GM23248 (cell line): ENCODE data around the gene FCRLB. TPM values are rescaled to one million over a fixed set of nuclear protein-coding genes. Genes with fewer than 3 reads are reported as not detected.

Source experiments
- DNase-seq: peaks from one replicate; pipeline ENCODE4 v3.0.0-alpha.2; 2015
- H2AFZ ChIP-seq: fragments of 200-600 bp; sonication (generic); 2 replicates; pipeline ENCODE4 v1.6.1; 2016; ENCODE audit warnings: antibody characterized with exemption
- H3F3A ChIP-seq: fragments of 200-600 bp; sonication (generic); 2 replicates; pipeline ENCODE4 v1.6.1; 2016; ENCODE audit warnings: mild to moderate bottlenecking, antibody characterized with exemption, mixed run types; ENCODE audit not compliant: insufficient read depth
- H3K27ac ChIP-seq: fragments of 200-600 bp; sonication (generic); 2 replicates; pipeline ENCODE4 v1.5.1; 2016; ENCODE audit warnings: mild to moderate bottlenecking
- H3K27me3 ChIP-seq: fragments of 200-600 bp; sonication (generic); replicated peaks from 2 replicates; pipeline ENCODE4 v1.6.1; 2016; ENCODE audit warnings: mild to moderate bottlenecking; ENCODE audit not compliant: insufficient read depth
- H3K36me3 ChIP-seq: fragments of 200-600 bp; sonication (generic); 2 replicates; pipeline ENCODE4 v1.6.1; 2016; ENCODE audit warnings: low read depth, mild to moderate bottlenecking
- H3K4me1 ChIP-seq: fragments of 200-600 bp; sonication (generic); 2 replicates; pipeline ENCODE4 v1.6.1; 2016; ENCODE audit warnings: mild to moderate bottlenecking; ENCODE audit not compliant: insufficient read depth
- H3K4me2 ChIP-seq: fragments of 200-600 bp; sonication (generic); one replicate; pipeline ENCODE4 v1.6.1; 2016; ENCODE audit warnings: mild to moderate bottlenecking; ENCODE audit not compliant: unreplicated experiment
- H3K4me3 ChIP-seq: fragments of 200-600 bp; sonication (generic); 2 replicates; pipeline ENCODE4 v1.5.1; 2016; ENCODE audit warnings: mild to moderate bottlenecking
- H3K79me2 ChIP-seq: fragments of 200-600 bp; sonication (generic); 2 replicates; pipeline ENCODE4 v1.6.1; 2016; ENCODE audit warnings: mild to moderate bottlenecking; ENCODE audit not compliant: insufficient read depth
- H3K9ac ChIP-seq: fragments of 200-600 bp; sonication (generic); 2 replicates; pipeline ENCODE4 v1.6.1; 2016; ENCODE audit warnings: mild to moderate bottlenecking
- H3K9me2 ChIP-seq: fragments of 200-600 bp; sonication (generic); 2 replicates; pipeline ENCODE4 v1.6.1; 2016; ENCODE audit warnings: mixed run types, mild to moderate bottlenecking, moderate library complexity; ENCODE audit not compliant: insufficient read depth
- H3K9me3 ChIP-seq: fragments of 200-600 bp; sonication (generic); one replicate; pipeline ENCODE4 v1.6.1; 2017; ENCODE audit warnings: low read depth
- H4K20me1 ChIP-seq: fragments of 200-600 bp; sonication (generic); 2 replicates; pipeline ENCODE4 v1.6.0; 2016; ENCODE audit not compliant: insufficient read depth
- EZH2 ChIP-seq: fragments of 200-600 bp; sonication (generic); IDR thresholded peaks from 2 replicates; pipeline ENCODE4 v1.6.1; 2018; ENCODE audit warnings: antibody characterized with exemption, mild to moderate bottlenecking; ENCODE audit not compliant: insufficient read depth, poor library complexity, severe bottlenecking
- EZH2phosphoT487 ChIP-seq: fragments of 200-600 bp; sonication (generic); IDR thresholded peaks from 2 replicates; pipeline ENCODE4 v1.6.1; 2018; ENCODE audit warnings: antibody characterized with exemption, moderate library complexity, mild to moderate bottlenecking, low read depth; ENCODE audit not compliant: insufficient read depth
- WGBS, 2 experiments: methylation state at CpG; one replicate each; pipeline ENCODE4 v1.1.6; 2015 to 2017; ENCODE audit warnings: low lambda C conversion rate in 2 of 2, low coverage in 1 of 2; ENCODE audit errors: missing lambda C conversion rate in 2 of 2; 5-methylcytosine and 5-hydroxymethylcytosine counted together
- in situ Hi-C: fragments of 300-500 bp; cut with MboI; formaldehyde crosslinking; loops from 2 replicates; pipeline ENCODE4 v1.15.0; 2020
- polyA plus RNA-seq: library from polyadenylated mRNA; unstranded; fragments of >200 nt; fragmentation: Nextera tagmentation; extraction: Ambion mirVana; gene quantifications from 2 replicates; pipeline ENCODE4 v1.2.1, GENCODE V29; 2016
- total RNA-seq: library from RNA; depleted of rRNA; stranded (reverse); fragments of >200 nt; shearing (Covaris generic); gene quantifications from 2 replicates; pipeline ENCODE4 v1.2.3, GENCODE V29; 2014

FCRLB gene
- total and polyA plus RNA-seq, 2 experiments from 2014 or later = 9.4 to 14.5 TPM

GRCh38 chr1:161706482-161707347 is 14.6 kb upstream of the FCRLB start, which contains the start of gene FCRLA:
TSS of gene FCRLA (plus strand) at chr1:161707229. CDS start at chr1:161707265, 36 bp downstream.
- 21 to 23% methylated on average over 4 of the region's 4 CpGs for WGBS, 2 experiments

DNA sequence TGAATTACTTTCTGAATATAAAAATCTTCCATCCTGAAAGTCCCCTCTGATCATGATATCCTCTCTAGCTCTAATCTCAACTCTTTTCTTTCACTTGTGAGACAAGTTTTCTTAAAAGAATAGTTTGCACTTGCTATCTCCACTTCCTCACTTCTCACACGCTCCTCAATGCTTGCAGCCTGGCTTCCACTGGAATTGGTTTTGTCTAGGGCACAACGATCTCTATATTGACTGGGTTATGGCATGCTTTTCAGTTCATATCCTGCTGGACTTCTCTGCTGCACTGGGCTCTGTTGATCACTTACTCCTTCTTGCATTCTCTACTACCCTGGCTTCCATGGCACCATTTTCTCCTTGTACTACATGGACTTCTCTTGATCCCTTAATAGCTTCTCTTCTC is 13.8 kb upstream of the FCRLB start:
- no peak overlapping the region for H3K4me3 ChIP-seq
- no peaks in the 10 kb centered on the region for H3K36me3 ChIP-seq
- H3K4me1 ChIP-seq = peaks cover 27% of the 10 kb centered on the region
- in situ Hi-C loops = no loop called here
- no peak overlapping the region for H3K4me2 ChIP-seq
- WGBS, 2 experiments = 100% methylated on average over 2 of the region's 2 CpGs
- no peaks in the 10 kb centered on the region for H3K79me2 ChIP-seq
- no peaks in the 10 kb centered on the region for H3K27me3 ChIP-seq
- H3K27ac ChIP-seq = peak overlapping the region; percentile 96
- no peak for DNase-seq
- TF ChIP-seq EZH2phosphoT487 = no peak
- no peak for TF ChIP-seq EZH2
- H3K9me2 ChIP-seq = no peaks in the 10 kb centered on the region
- no peak overlapping the region for H2AFZ ChIP-seq
- H4K20me1 ChIP-seq = no peaks in the 10 kb centered on the region
- H3K9ac ChIP-seq = no peak overlapping the region
- H3K9me3 ChIP-seq = no peaks in the 10 kb centered on the region
- peaks cover 18% of the 10 kb centered on the region for H3F3A ChIP-seq

More at GRCh38 chr1:161706482-161707347, 14.6 kb upstream of the FCRLB start, which contains the start of gene FCRLA:
- in situ Hi-C loops = no loop called here
- H3K27ac ChIP-seq = peak within 1 kb of the TSS; percentile 96
- H3K79me2 ChIP-seq = no peaks in the 10 kb centered on the region
- no peaks in the 10 kb centered on the region for H3K36me3 ChIP-seq
- peaks cover 27% of the 10 kb centered on the region for H3K4me1 ChIP-seq
- peak within 1 kb of the TSS; percentile 21 for H3K4me2 ChIP-seq
- H3K9ac ChIP-seq = peak within 1 kb of the TSS; percentile 73
- H2AFZ ChIP-seq = peak within 1 kb of the TSS; percentile 68
- H3K9me2 ChIP-seq = no peaks in the 10 kb centered on the region
- H3K27me3 ChIP-seq = no peaks in the 10 kb centered on the region
- no peaks in the 10 kb centered on the region for H3K9me3 ChIP-seq
- H3F3A ChIP-seq = peaks cover 18% of the 10 kb centered on the region
- DNase-seq = peak; percentile 98
- no peak within 1 kb of the TSS for H3K4me3 ChIP-seq
- H4K20me1 ChIP-seq = no peaks in the 10 kb centered on the region
- TF ChIP-seq EZH2phosphoT487 = no peak
- no peak for TF ChIP-seq EZH2

GRCh38 chr1:161709373-161709772 is 12.0 kb upstream of the FCRLB start:
- Histone ChIP-seq H3K27me3 (no peaks in the 10 kb centered on the region), H3K27ac (no peak overlapping the region), H3K4me3 (no peak overlapping the region), H3F3A (peaks cover 18% of the 10 kb centered on the region), H3K9ac (no peak overlapping the region), H3K79me2 (no peaks in the 10 kb centered on the region), H3K36me3 (no peaks in the 10 kb centered on the region), H3K9me3 (no peaks in the 10 kb centered on the region), H3K4me2 (no peak overlapping the region), H3K4me1 (peaks cover 27% of the 10 kb centered on the region), H3K9me2 (no peaks in the 10 kb centered on the region), H2AFZ (no peak overlapping the region), H4K20me1 (no peaks in the 10 kb centered on the region)
- DNase-seq = no peak
- no peak for TF ChIP-seq EZH2
- no peak for TF ChIP-seq EZH2phosphoT487
- in situ Hi-C loops = no loop called here
- 68 to 72% methylated on average over 4 of the region's 4 CpGs for WGBS, 2 experiments

DNA sequence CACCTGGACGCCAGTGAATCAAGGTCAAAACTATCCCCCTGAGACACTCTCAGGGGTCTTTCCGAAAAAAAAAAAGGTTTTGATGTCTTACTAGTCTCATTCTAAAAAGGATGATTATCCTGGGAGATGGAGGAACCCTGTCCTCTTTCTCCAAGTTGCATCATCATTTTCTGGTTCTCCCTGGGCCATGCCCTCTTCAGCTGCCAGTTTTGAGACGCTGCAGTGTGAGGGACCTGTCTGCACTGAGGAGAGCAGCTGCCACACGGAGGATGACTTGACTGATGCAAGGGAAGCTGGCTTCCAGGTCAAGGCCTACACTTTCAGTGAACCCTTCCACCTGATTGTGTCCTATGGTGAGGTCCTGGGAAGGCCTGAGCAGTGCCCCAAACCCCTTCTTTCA is 10.8 kb upstream of the FCRLB start:
- no peaks in the 10 kb centered on the region for H3K9me2 ChIP-seq
- H3K9ac ChIP-seq = no peak overlapping the region
- peaks cover 15% of the 10 kb centered on the region for H3F3A ChIP-seq
- no peak for DNase-seq
- in situ Hi-C loops = no loop called here
- no peak overlapping the region for H3K27ac ChIP-seq
- no peaks in the 10 kb centered on the region for H3K27me3 ChIP-seq
- no peak for TF ChIP-seq EZH2phosphoT487
- no peak for TF ChIP-seq EZH2
- no peaks in the 10 kb centered on the region for H4K20me1 ChIP-seq
- WGBS, 2 experiments = 64 to 67% methylated on average over 4 of the region's 4 CpGs
- H3K36me3 ChIP-seq = no peaks in the 10 kb centered on the region
- H3K4me2 ChIP-seq = no peak overlapping the region
- no peaks in the 10 kb centered on the region for H3K9me3 ChIP-seq
- no peak overlapping the region for H3K4me3 ChIP-seq
- no peak overlapping the region; the same call in 1 of the 2 replicates for H2AFZ ChIP-seq
- no peaks in the 10 kb centered on the region for H3K79me2 ChIP-seq
- peaks cover 25% of the 10 kb centered on the region for H3K4me1 ChIP-seq
